Measurements from ENCODE around the gene COL23A1. TPM values are rescaled to one million over a fixed set of nuclear protein-coding genes. Genes with fewer than 3 reads are reported as not detected.
"Not testable (repeated sequence)": the region's sequence is repeated elsewhere in the genome, so short reads cannot be mapped to it uniquely, and the experiment has no call there.

Gene COL23A1
- polyA plus RNA-seq, 1 donor = 6.2 TPM

GRCh38 chr5:178239626-178240301 lies 350.4 kb downstream of the COL23A1 start:
- not testable (repeated sequence) for DNase-seq

GRCh38 chr5:178238711-178239592 lies 351.2 kb downstream of the COL23A1 start:
- DNase-seq = no peak

GRCh38 chr5:178238313-178238635 lies 351.9 kb downstream of the COL23A1 start:
- no peak for DNase-seq

GRCh38 chr5:178237431-178238312 lies 352.5 kb downstream of the COL23A1 start:
- no peak for DNase-seq

- peak; percentile 37 for DNase-seq
Observed at GRCh38 chr5:178236679-178237078, 353.5 kb downstream of the COL23A1 start.

- no peak for DNase-seq
Observed at GRCh38 chr5:178236126-178236525, 354.1 kb downstream of the COL23A1 start.

GRCh38 chr5:178235588-178235974 lies 354.6 kb downstream of the COL23A1 start:
- DNase-seq = no peak

GRCh38 chr5:178234750-178235587 lies 355.2 kb downstream of the COL23A1 start:
- DNase-seq = peak; percentile 62

GRCh38 chr5:178234121-178234749 lies 356.0 kb downstream of the COL23A1 start:
- DNase-seq = no peak

- DNase-seq = no peak
Observed at GRCh38 chr5:178232920-178233429, 357.2 kb downstream of the COL23A1 start.

- DNase-seq = peak; percentile 60
Observed at GRCh38 chr5:178232124-178232919, 357.9 kb downstream of the COL23A1 start, which contains the start of gene PHYKPL. TSS of gene PHYKPL (minus strand) at chr5:178232802. CDS start at chr5:178232550, 252 bp downstream.

- DNase-seq = no peak
Observed at GRCh38 chr5:178231539-178232123, 358.6 kb downstream of the COL23A1 start.

- DNase-seq = no peak
Observed at GRCh38 chr5:178230879-178231538, 359.2 kb downstream of the COL23A1 start.

- DNase-seq = no peak
Observed at GRCh38 chr5:178229861-178230260, 360.3 kb downstream of the COL23A1 start.

GRCh38 chr5:178229111-178229510 lies 361.1 kb downstream of the COL23A1 start:
- not testable (repeated sequence) for DNase-seq

- DNase-seq = no peak
Observed at GRCh38 chr5:178228609-178229008, 361.6 kb downstream of the COL23A1 start.

- DNase-seq = no peak
Observed at GRCh38 chr5:178227929-178228328, 362.3 kb downstream of the COL23A1 start.

- DNase-seq = no peak
Observed at GRCh38 chr5:178227138-178227659, 363.0 kb downstream of the COL23A1 start.

- DNase-seq = no peak
Observed at GRCh38 chr5:178225174-178225573, 365.0 kb downstream of the COL23A1 start.
